Measurements from ENCODE around the gene KHDC1L. TPM values are rescaled to one million over a fixed set of nuclear protein-coding genes. Genes with fewer than 3 reads are reported as not detected.

KHDC1L gene
- total and polyA plus RNA-seq, 2 experiments from 2014 or later = not detected

- no peak for TF ChIP-seq EZH2phosphoT487 (IDR thresholded peaks at IDR 0.05; ENCODE audit: insufficient read depth, low read depth)
- TF ChIP-seq EZH2 (IDR thresholded peaks at IDR 0.05; ENCODE audit: insufficient read depth, poor library complexity, severe bottlenecking) = no peak
- Histone ChIP-seq H2AFZ (no peak overlapping the region), H4K20me1 (ENCODE audit: insufficient read depth) (no peaks in the 10 kb centered on the region), H3K4me1 (ENCODE audit: insufficient read depth) (no peaks in the 10 kb centered on the region), H3K79me2 (ENCODE audit: insufficient read depth) (no peaks in the 10 kb centered on the region), H3K27me3 (replicated peaks; ENCODE audit: insufficient read depth) (no peaks in the 10 kb centered on the region), H3F3A (ENCODE audit: insufficient read depth) (no peaks in the 10 kb centered on the region), H3K9me3 (ENCODE audit: low read depth) (no peaks in the 10 kb centered on the region), H3K36me3 (ENCODE audit: low read depth) (no peaks in the 10 kb centered on the region), H3K4me2 (ENCODE audit: unreplicated experiment) (no peak overlapping the region), H3K27ac (no peak overlapping the region), H3K9ac (no peak overlapping the region), H3K4me3 (no peak overlapping the region), H3K9me2 (ENCODE audit: insufficient read depth) (no peaks in the 10 kb centered on the region)
- no peak for DNase-seq
- 90 to 91% methylated on average over 3 of the region's 3 CpGs for WGBS, 2 experiments (ENCODE audit: low coverage in 1 of 2, low lambda C conversion rate in 2 of 2, missing lambda C conversion rate in 2 of 2)
- in situ Hi-C loops (cut with MboI) = no loop called here
These were observed 2.4 kb upstream of the KHDC1L start for GRCh38 chr6:73227606-73228255.

GRCh38 chr6:73216859-73217258 lies 8.4 kb downstream of the KHDC1L start:
- Histone ChIP-seq H3F3A (ENCODE audit: insufficient read depth) (no peaks in the 10 kb centered on the region), H3K36me3 (ENCODE audit: low read depth) (no peaks in the 10 kb centered on the region), H3K4me3 (no peak overlapping the region), H3K9me2 (ENCODE audit: insufficient read depth) (no peaks in the 10 kb centered on the region), H3K79me2 (ENCODE audit: insufficient read depth) (no peaks in the 10 kb centered on the region), H3K9me3 (ENCODE audit: low read depth) (no peaks in the 10 kb centered on the region), H3K27ac (no peak overlapping the region), H3K27me3 (replicated peaks; ENCODE audit: insufficient read depth) (no peaks in the 10 kb centered on the region), H2AFZ (no peak overlapping the region), H3K4me2 (ENCODE audit: unreplicated experiment) (no peak overlapping the region), H3K9ac (no peak overlapping the region), H3K4me1 (ENCODE audit: insufficient read depth) (no peaks in the 10 kb centered on the region), H4K20me1 (ENCODE audit: insufficient read depth) (no peaks in the 10 kb centered on the region)
- DNase-seq = no peak
- in situ Hi-C loops (cut with MboI) = no loop called here
- 74 to 75% methylated on average over 2 of the region's 2 CpGs for WGBS, 2 experiments (ENCODE audit: low coverage in 1 of 2, low lambda C conversion rate in 2 of 2, missing lambda C conversion rate in 2 of 2)
- TF ChIP-seq EZH2phosphoT487 (IDR thresholded peaks at IDR 0.05; ENCODE audit: insufficient read depth, low read depth) (no peak), EZH2 (IDR thresholded peaks at IDR 0.05; ENCODE audit: insufficient read depth, poor library complexity, severe bottlenecking) (no peak)

- Histone ChIP-seq H3K27me3 (replicated peaks; ENCODE audit: insufficient read depth) (no peaks in the 10 kb centered on the region), H4K20me1 (ENCODE audit: insufficient read depth) (no peaks in the 10 kb centered on the region), H2AFZ (no peak overlapping the region), H3K9ac (no peak overlapping the region), H3K27ac (no peak overlapping the region), H3K79me2 (ENCODE audit: insufficient read depth) (no peaks in the 10 kb centered on the region), H3K36me3 (ENCODE audit: low read depth) (no peaks in the 10 kb centered on the region), H3K4me2 (ENCODE audit: unreplicated experiment) (no peak overlapping the region), H3K4me3 (no peak overlapping the region), H3K9me2 (ENCODE audit: insufficient read depth) (no peaks in the 10 kb centered on the region), H3K9me3 (ENCODE audit: low read depth) (no peaks in the 10 kb centered on the region), H3K4me1 (ENCODE audit: insufficient read depth) (no peaks in the 10 kb centered on the region), H3F3A (ENCODE audit: insufficient read depth) (no peaks in the 10 kb centered on the region)
- TF ChIP-seq EZH2 (IDR thresholded peaks at IDR 0.05; ENCODE audit: insufficient read depth, poor library complexity, severe bottlenecking) (no peak), EZH2phosphoT487 (IDR thresholded peaks at IDR 0.05; ENCODE audit: insufficient read depth, low read depth) (no peak)
- WGBS, 2 experiments (ENCODE audit: low coverage in 1 of 2, low lambda C conversion rate in 2 of 2, missing lambda C conversion rate in 2 of 2) = 81 to 91% methylated on average over 9 of the region's 9 CpGs
- in situ Hi-C loops (cut with MboI) = no loop called here
- no peak for DNase-seq
These were observed 16.2 kb downstream of the KHDC1L start for GRCh38 chr6:73209117-73209516.

GRCh38 chr6:73207221-73207837 lies 18.0 kb downstream of the KHDC1L start:
- Histone ChIP-seq H3K9me3 (ENCODE audit: low read depth) (no peaks in the 10 kb centered on the region), H3K4me2 (ENCODE audit: unreplicated experiment) (no peak overlapping the region), H3K9me2 (ENCODE audit: insufficient read depth) (no peaks in the 10 kb centered on the region), H3K27ac (no peak overlapping the region), H3K36me3 (ENCODE audit: low read depth) (no peaks in the 10 kb centered on the region), H3F3A (ENCODE audit: insufficient read depth) (0 out of 2 replicates have a peak, but pooled peaks cover 9% of the 10 kb centered on the region), H3K79me2 (ENCODE audit: insufficient read depth) (no peaks in the 10 kb centered on the region), H3K4me3 (no peak overlapping the region), H2AFZ (no peak overlapping the region), H3K9ac (no peak overlapping the region), H3K4me1 (ENCODE audit: insufficient read depth) (0 out of 2 replicates have a peak, but pooled peaks cover 4% of the 10 kb centered on the region), H4K20me1 (ENCODE audit: insufficient read depth) (no peaks in the 10 kb centered on the region), H3K27me3 (replicated peaks; ENCODE audit: insufficient read depth) (no peaks in the 10 kb centered on the region)
- WGBS, 2 experiments (ENCODE audit: low coverage in 1 of 2, low lambda C conversion rate in 2 of 2, missing lambda C conversion rate in 2 of 2) = 76% methylated on average over 3 of the region's 3 CpGs
- TF ChIP-seq EZH2 (IDR thresholded peaks at IDR 0.05; ENCODE audit: insufficient read depth, poor library complexity, severe bottlenecking) (no peak), EZH2phosphoT487 (IDR thresholded peaks at IDR 0.05; ENCODE audit: insufficient read depth, low read depth) (no peak)
- no peak for DNase-seq
- in situ Hi-C loops (cut with MboI) = no loop called here

Measured in GM23248 (cell line).